HepG2 (cell line): ENCODE data around the gene GLIS2. TPM values are rescaled to one million over a fixed set of nuclear protein-coding genes. Genes with fewer than 3 reads are reported as not detected.

Experiments
- AHDC1 ChIP-seq: sonication (generic); formaldehyde crosslinking; IDR thresholded peaks from 2 replicates; pipeline ENCODE4 v1.5.1; 2020; ENCODE audit warnings: mild to moderate bottlenecking, missing genetic modification reagents, borderline replicate concordance
- ARNT2 ChIP-seq: sonication (generic); formaldehyde crosslinking; IDR thresholded peaks from 2 replicates; pipeline ENCODE4 v1.8.0; 2022; ENCODE audit warnings: mild to moderate bottlenecking, low read depth, missing genetic modification reagents, moderate library complexity
- FOSL2 ChIP-seq: sonication (generic); formaldehyde crosslinking; IDR thresholded peaks from 2 replicates; pipeline ENCODE4 v1.4.0; 2020; ENCODE audit warnings: missing genetic modification reagents
- FOXP1 ChIP-seq, 2 experiments: fragments of 450-650 bp in 1 of 2; IDR thresholded peaks; 2 replicates each; pipeline ENCODE4 v1.6.1; 2017 to 2018; ENCODE audit warnings: antibody characterized with exemption in 1 of 2
- HDAC2 ChIP-seq: sonication (generic); formaldehyde crosslinking; IDR thresholded peaks from 2 replicates; pipeline ENCODE4 v1.4.0; 2020; ENCODE audit warnings: missing genetic modification reagents
- HIVEP1 ChIP-seq: sonication (generic); formaldehyde crosslinking; IDR thresholded peaks from 2 replicates; pipeline ENCODE4 v1.4.0; 2020; ENCODE audit warnings: mild to moderate bottlenecking, missing genetic modification reagents
- KDM2A ChIP-seq: sonication (generic); formaldehyde crosslinking; IDR thresholded peaks from 2 replicates; pipeline ENCODE4 v1.4.0; 2020; ENCODE audit warnings: low read depth, missing genetic modification reagents, borderline replicate concordance
- KMT2A ChIP-seq: sonication (generic); formaldehyde crosslinking; IDR thresholded peaks from 2 replicates; pipeline ENCODE4 v1.4.0; 2020; ENCODE audit warnings: missing genetic modification reagents
- SOX6 ChIP-seq, 2 experiments: fragments of 450-650 bp in 1 of 2; sonication (generic) in 1 of 2; formaldehyde crosslinking in 1 of 2; IDR thresholded peaks; 2 replicates each; pipeline versions ENCODE4 v1.4.0 to v1.6.1; 2017 to 2020; ENCODE audit warnings: antibody characterized with exemption in 1 of 2, mild to moderate bottlenecking in 1 of 2, missing genetic modification reagents in 1 of 2
- STAT6 ChIP-seq: sonication (generic); formaldehyde crosslinking; IDR thresholded peaks from 2 replicates; pipeline ENCODE4 v1.4.0; 2020; ENCODE audit warnings: missing genetic modification reagents, mild to moderate bottlenecking, borderline replicate concordance
- ZKSCAN8 ChIP-seq: IDR thresholded peaks from 2 replicates; pipeline ENCODE4 v1.6.1; 2016; ENCODE audit warnings: borderline replicate concordance, missing genetic modification reagents, missing compliant biosample characterization
- ZNF260 ChIP-seq: sonication (generic); formaldehyde crosslinking; IDR thresholded peaks from 2 replicates; pipeline ENCODE4 v1.4.0; 2020; ENCODE audit warnings: missing genetic modification reagents, low read depth, mild to moderate bottlenecking, borderline replicate concordance
- ZNF292 ChIP-seq: sonication (generic); formaldehyde crosslinking; IDR thresholded peaks from 2 replicates; pipeline ENCODE4 v1.8.1; 2022; ENCODE audit warnings: mild to moderate bottlenecking, low read depth, missing genetic modification reagents, borderline replicate concordance
- ZNF639 ChIP-seq: conservative IDR thresholded peaks from 2 replicates; pipeline ENCODE4 v1.6.1; 2018; ENCODE audit warnings: missing genetic modification reagents
- ZNF784 ChIP-seq: sonication (generic); formaldehyde crosslinking; IDR thresholded peaks from 2 replicates; pipeline ENCODE4 v1.5.1; 2020; ENCODE audit warnings: missing genetic modification reagents, mild to moderate bottlenecking, borderline replicate concordance
- polyA plus RNA-seq, 8 experiments: library from polyadenylated mRNA; depleted of rRNA in 3 of 8; stranded (reverse) in 7 of 8; unstranded in 1 of 8; fragments of >200 nt; fragmentation: Illumina TruSeq in 4 of 8; extraction: Trizol in 4 of 8; gene quantifications; 2 replicates each; pipeline versions ENCODE4 v1.2.1 to v1.2.3, GENCODE V29; 2011 to 2016; ENCODE audit warnings: low read depth in 4 of 8, missing spikeins in 1 of 8, mixed read lengths in 1 of 8; ENCODE audit not compliant: insufficient read depth in 1 of 8
- total RNA-seq, 5 experiments: library from RNA; depleted of rRNA; stranded (reverse); fragments of >200 nt; fragmentation: Illumina TruSeq; extraction: Trizol; gene quantifications; 2 replicates each; pipeline ENCODE4 v1.2.3, GENCODE V29; 2016; ENCODE audit warnings: low read depth in 1 of 5

Gene GLIS2
- total and polyA plus RNA-seq, 2 of the 13 experiments (the other 11 are each of a cell fraction or from before 2014, with no cell fraction given): 0.28 to 0.29 TPM

- TF ChIP-seq AHDC1 (CRISPR knock-in tag) (peak; percentile 10; the same call in 1 of the 2 replicates), STAT6 (no peak), FOSL2 (CRISPR knock-in tag) (peak; percentile 28), ZNF639 (CRISPR knock-in tag) (no peak), ZNF260 (CRISPR knock-in tag) (no peak), KDM2A (CRISPR knock-in tag) (peak; percentile 50; the same call in 1 of the 2 replicates), ARNT2 (CRISPR knock-in tag) (no peak), ZKSCAN8 (CRISPR knock-in tag) (no peak), SOX6 (IDR thresholded peaks at IDR 0.05) (no peak), SOX6 (CRISPR knock-in tag; IDR thresholded peaks at IDR 0.05) (peak; percentile 50; the same call in 1 of the 2 replicates), KMT2A (CRISPR knock-in tag) (0 out of 2 replicates have a peak, but pooled peaks have one; percentile 10), ZNF784 (CRISPR knock-in tag) (no peak), ZNF292 (peak; percentile 29), HDAC2 (CRISPR knock-in tag) (peak; percentile 18; the same call in 1 of the 2 replicates), FOXP1 (IDR thresholded peaks at IDR 0.05) (no peak), FOXP1 (CRISPR knock-in tag; IDR thresholded peaks at IDR 0.05) (peak; percentile 47), HIVEP1 (CRISPR knock-in tag) (0 out of 2 replicates have a peak, but pooled peaks have one; percentile 14)
These were observed 29.3 kb downstream of the GLIS2 start (continued) for GRCh38 chr16:4344983-4345835.
